Activated CD8-positive, alpha-beta T cell treated with anti-CD3 and anti-CD28 coated beads for 36 hours (primary cell): Measurements from ENCODE around the gene RPL36A. TPM values are rescaled to one million over a fixed set of nuclear protein-coding genes. Genes with fewer than 3 reads are reported as not detected.
A peak's percentile ranks its signal among the peaks of the same experiment; 100 is the strongest.

Experiments used
- ATAC-seq: fragments of 200-7000 bp; cut with Tn5 transposase; one replicate; pipeline ENCODE4 v1.10.0; 2021; ENCODE audit warnings: mild to moderate bottlenecking, moderate library complexity
- CTCF ChIA-PET: fragments of 350-600 bp; sonication (Branson Sonifier 250); formaldehyde crosslinking; loops from one replicate; lab custom pipeline; 2021; ENCODE audit warnings: antibody characterized with exemption; lab: Charles Lee
- POLR2A ChIA-PET: fragments of 350-600 bp; sonication (Branson Sonifier 250); formaldehyde crosslinking; loops from one replicate; lab custom pipeline; 2021; ENCODE audit warnings: antibody characterized with exemption; lab: Charles Lee
- DNase-seq: peaks from one replicate; pipeline ENCODE4 v3.0.0-alpha.2; 2020
- H3K27ac Mint-ChIP-seq: one replicate; pipeline ENCODE4 v1.8.0; 2021; ENCODE audit warnings: mild to moderate bottlenecking, mixed read lengths
- H3K27me3 Mint-ChIP-seq: one replicate; pipeline ENCODE4 v1.8.0; 2021; ENCODE audit warnings: mixed read lengths
- H3K36me3 Mint-ChIP-seq: one replicate; pipeline ENCODE4 v1.8.0; 2021; ENCODE audit warnings: low read depth, mixed read lengths
- H3K4me1 Mint-ChIP-seq: one replicate; pipeline ENCODE4 v1.8.0; 2021; ENCODE audit warnings: low read depth, mixed read lengths
- H3K4me3 Mint-ChIP-seq: one replicate; pipeline ENCODE4 v1.8.0; 2021; ENCODE audit warnings: mild to moderate bottlenecking, moderate library complexity, mixed read lengths
- H3K9me3 Mint-ChIP-seq: one replicate; pipeline ENCODE4 v1.8.0; 2021; ENCODE audit warnings: mixed read lengths
- intact Hi-C: fragments of 100-400 bp; cut with micrococcal nuclease; formaldehyde crosslinking; loops from one replicate; pipeline ENCODE4 v1.10.0; 2022
- total RNA-seq, 2 experiments: library from RNA; stranded (reverse); gene quantifications; one replicate each; pipeline ENCODE4 v1.2.3, GENCODE V29; 2021
- TF ChIP-seq, protein P1 (sequence below): fragments of 200-600 bp; IDR thresholded peaks from one replicate; pipeline ENCODE4 v1.8.0; 2022; ENCODE audit warnings: antibody characterized with exemption, mild to moderate bottlenecking

Gene RPL36A
- total RNA-seq, 2 experiments from 2014 or later: 264 to 302 TPM

DNA sequence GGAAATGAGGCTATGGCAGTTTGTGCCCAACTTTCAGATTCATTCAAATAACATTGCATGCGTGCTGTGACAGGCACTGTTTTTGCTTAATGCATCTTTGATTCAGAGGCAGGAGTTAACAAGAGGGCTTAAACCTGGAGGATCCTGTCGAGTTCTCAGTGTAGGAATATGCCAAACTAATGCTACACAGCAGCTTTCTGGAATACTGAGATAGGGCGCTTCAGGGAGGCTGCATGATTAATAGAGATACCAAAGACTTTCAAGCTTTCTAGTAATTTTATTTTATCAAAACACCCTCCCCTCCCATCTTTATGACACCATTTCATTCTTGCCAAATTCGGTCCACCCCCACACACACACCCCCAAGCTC is 41.6 kb upstream of the RPL36A start:
- no peak for ATAC-seq

DNA sequence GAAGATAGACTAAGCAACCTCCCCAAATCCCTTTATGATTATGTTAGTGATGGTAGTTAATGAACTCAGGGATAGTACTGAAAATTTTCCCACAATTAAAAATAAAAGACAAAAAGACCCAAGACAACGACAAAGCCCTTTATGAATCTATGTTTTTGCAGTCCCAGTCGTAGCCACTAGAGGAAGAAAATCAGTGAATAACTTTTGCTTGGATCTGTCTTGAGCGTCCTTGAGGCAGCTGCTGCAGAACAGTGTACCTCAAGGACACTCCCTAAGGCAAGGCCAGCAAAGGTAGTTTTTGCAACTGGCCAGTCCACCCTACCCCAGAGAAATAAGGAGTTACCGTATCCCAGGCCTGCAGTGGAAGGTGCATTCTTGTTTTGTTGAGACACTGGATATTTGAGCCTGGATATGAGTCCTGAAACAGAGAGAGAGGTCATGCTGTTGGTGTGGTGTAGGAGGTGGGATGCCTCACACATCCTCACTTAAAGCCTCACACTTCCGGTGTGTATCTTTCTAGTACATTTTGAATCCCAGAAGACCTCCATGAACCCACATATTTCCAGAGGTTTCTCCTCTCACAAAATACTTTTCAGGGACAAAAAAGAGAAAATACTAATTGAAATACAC is 33.5 kb upstream of the RPL36A start:
- ChIA-PET POLR2A (interaction anchor here (0.9 kb wide), 1 partner anchor 33 kb away, joined by 3 read pairs; the partner anchor contains the start of gene RPL36A), CTCF (no interaction called here)
- ATAC-seq: no peak
- Mint-ChIP-seq H3K4me1 (peaks cover 4% of the 10 kb centered on the region), H3K4me3 (no peak overlapping the region), H3K36me3 (no peaks in the 10 kb centered on the region), H3K27me3 (no peaks in the 10 kb centered on the region), H3K9me3 (no peaks in the 10 kb centered on the region), H3K27ac (no peak overlapping the region)
- TF ChIP-seq, protein P1, sequence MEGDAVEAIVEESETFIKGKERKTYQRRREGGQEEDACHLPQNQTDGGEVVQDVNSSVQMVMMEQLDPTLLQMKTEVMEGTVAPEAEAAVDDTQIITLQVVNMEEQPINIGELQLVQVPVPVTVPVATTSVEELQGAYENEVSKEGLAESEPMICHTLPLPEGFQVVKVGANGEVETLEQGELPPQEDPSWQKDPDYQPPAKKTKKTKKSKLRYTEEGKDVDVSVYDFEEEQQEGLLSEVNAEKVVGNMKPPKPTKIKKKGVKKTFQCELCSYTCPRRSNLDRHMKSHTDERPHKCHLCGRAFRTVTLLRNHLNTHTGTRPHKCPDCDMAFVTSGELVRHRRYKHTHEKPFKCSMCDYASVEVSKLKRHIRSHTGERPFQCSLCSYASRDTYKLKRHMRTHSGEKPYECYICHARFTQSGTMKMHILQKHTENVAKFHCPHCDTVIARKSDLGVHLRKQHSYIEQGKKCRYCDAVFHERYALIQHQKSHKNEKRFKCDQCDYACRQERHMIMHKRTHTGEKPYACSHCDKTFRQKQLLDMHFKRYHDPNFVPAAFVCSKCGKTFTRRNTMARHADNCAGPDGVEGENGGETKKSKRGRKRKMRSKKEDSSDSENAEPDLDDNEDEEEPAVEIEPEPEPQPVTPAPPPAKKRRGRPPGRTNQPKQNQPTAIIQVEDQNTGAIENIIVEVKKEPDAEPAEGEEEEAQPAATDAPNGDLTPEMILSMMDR: no peak
- intact Hi-C loops: no loop called here
- no peak for DNase-seq

More for the DNA sequence above, 41.6 kb upstream of the RPL36A start:
- no peaks in the 10 kb centered on the region for H3K27me3 Mint-ChIP-seq
- ChIA-PET CTCF (interaction anchor here (2.5 kb wide), 1 partner anchor 41 kb away, joined by 15 read pairs; the partner anchor contains the start of gene RPL36A), POLR2A (interaction anchor here (0.7 to 4.7 kb wide), 2 partner anchors 42 to 100 kb away, joined by 3 to 32 read pairs; partner anchors contain the start of gene RPL36A)
- peak overlapping the region; percentile 95 for H3K27ac Mint-ChIP-seq
- no peak for DNase-seq
- intact Hi-C loops: loop anchor here (10.0 kb wide), 1 partner anchor 46 kb away; the partner anchor contains the start of gene RPL36A
- peaks cover 15% of the 10 kb centered on the region for H3K36me3 Mint-ChIP-seq
- TF ChIP-seq, protein P1: no peak
- H3K4me3 Mint-ChIP-seq: peak overlapping the region; percentile 86
- H3K9me3 Mint-ChIP-seq: no peaks in the 10 kb centered on the region
- H3K4me1 Mint-ChIP-seq: peaks cover 11% of the 10 kb centered on the region

DNA sequence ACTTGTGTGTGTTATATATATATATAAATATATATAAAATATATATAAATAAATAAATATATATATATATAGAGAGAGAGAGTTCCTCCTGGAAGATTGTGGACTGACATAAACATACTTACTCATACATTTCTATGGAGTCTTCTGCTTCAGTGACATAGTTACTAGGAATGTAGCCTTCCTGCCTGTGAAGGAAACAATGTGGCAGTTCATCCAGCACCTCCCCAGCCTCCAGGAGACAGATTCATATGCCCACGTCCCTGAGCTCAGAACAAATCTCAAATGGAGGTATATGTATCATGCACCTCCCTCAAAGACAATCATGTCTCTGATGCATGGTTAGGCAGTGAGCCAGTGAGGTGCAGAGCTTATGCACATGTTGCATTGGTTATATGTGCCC is 30.8 kb upstream of the RPL36A start:
- Mint-ChIP-seq H3K27ac (no peak overlapping the region), H3K4me3 (no peak overlapping the region), H3K4me1 (peaks cover 4% of the 10 kb centered on the region), H3K9me3 (no peaks in the 10 kb centered on the region), H3K36me3 (no peaks in the 10 kb centered on the region), H3K27me3 (no peaks in the 10 kb centered on the region)
- intact Hi-C loops: no loop called here
- no peak for ATAC-seq
- POLR2A ChIA-PET: no interaction called here
- TF ChIP-seq, protein P1: no peak
- DNase-seq: no peak
- CTCF ChIA-PET: no interaction called here

DNA sequence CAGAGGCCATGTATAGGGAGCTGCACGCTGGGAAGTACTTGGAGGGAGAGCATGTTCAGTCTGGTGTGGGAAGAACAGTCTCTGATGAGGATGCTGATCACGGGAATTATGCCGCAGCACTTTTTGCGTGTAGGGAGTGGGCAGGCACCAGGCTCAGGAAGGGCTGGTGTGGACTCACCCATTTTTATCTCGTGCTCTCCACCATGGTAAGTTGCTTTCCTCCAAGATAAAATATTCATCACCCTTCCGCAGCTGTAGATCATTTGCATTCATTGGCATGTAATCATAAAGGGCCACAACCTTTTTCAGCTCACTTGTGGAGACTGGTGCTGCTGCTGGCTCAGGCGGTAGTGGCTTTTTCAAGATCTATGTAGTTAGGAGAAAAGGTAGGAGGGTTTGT is 30.4 kb upstream of the RPL36A start:
- Mint-ChIP-seq H3K36me3 (no peaks in the 10 kb centered on the region), H3K4me1 (peaks cover 4% of the 10 kb centered on the region), H3K9me3 (no peaks in the 10 kb centered on the region), H3K27ac (no peak overlapping the region), H3K27me3 (no peaks in the 10 kb centered on the region), H3K4me3 (no peak overlapping the region)
- ChIA-PET CTCF (no interaction called here), POLR2A (no interaction called here)
- ATAC-seq (no peak), DNase-seq (no peak)
- intact Hi-C loops: no loop called here
- TF ChIP-seq, protein P1: no peak

DNA sequence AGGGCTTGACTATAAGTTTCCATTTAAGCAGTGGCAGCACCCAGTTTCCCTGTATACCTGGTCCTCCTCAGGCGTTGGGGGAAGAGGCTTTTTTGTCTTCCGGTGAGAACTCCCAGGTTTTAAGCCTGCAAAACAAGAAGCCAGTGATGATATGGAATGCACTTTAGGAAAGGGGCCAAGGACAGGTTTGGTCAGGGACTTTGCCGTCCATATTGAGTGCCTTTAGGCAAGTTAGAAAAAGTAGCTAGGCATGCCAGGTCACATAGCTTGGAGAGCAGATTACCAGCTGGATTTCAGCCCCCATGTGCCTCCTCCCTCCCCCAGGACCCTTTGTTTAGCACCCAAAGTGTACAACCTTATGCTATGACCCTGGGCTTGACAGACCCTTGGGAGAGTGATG is 28.7 kb upstream of the RPL36A start:
- no peak overlapping the region for H3K4me3 Mint-ChIP-seq
- H3K36me3 Mint-ChIP-seq: no peaks in the 10 kb centered on the region
- H3K27me3 Mint-ChIP-seq: no peaks in the 10 kb centered on the region
- peaks cover 4% of the 10 kb centered on the region for H3K4me1 Mint-ChIP-seq
- POLR2A ChIA-PET: no interaction called here
- CTCF ChIA-PET: no interaction called here
- no peak overlapping the region for H3K27ac Mint-ChIP-seq
- DNase-seq (no peak), ATAC-seq (no peak)
- intact Hi-C loops: no loop called here
- H3K9me3 Mint-ChIP-seq: no peaks in the 10 kb centered on the region
- TF ChIP-seq, protein P1: no peak
